Ishikawa (cell line): ENCODE results near the gene ZNF474.

Experiments
- CEBPB ChIP-seq: IDR thresholded peaks from 2 replicates; pipeline ENCODE4 v1.6.1; 2012
- CREB1 ChIP-seq: IDR thresholded peaks from 2 replicates; pipeline ENCODE4 v1.6.1; 2012; ENCODE audit warnings: low read depth
- EGR1 ChIP-seq: IDR thresholded peaks from 2 replicates; pipeline ENCODE4 v1.6.1; 2012
- EP300 ChIP-seq: IDR thresholded peaks from 2 replicates; pipeline ENCODE4 v1.6.1; 2012; ENCODE audit warnings: borderline replicate concordance
- FOXM1 ChIP-seq: IDR thresholded peaks from 2 replicates; pipeline ENCODE4 v1.6.1; 2012; ENCODE audit warnings: low read depth, borderline replicate concordance
- NFIC ChIP-seq: IDR thresholded peaks from 2 replicates; pipeline ENCODE4 v1.6.1; 2012
- RAD21 ChIP-seq: IDR thresholded peaks from 2 replicates; pipeline ENCODE4 v1.6.1; 2012; ENCODE audit warnings: low read depth
- TAF1 ChIP-seq: IDR thresholded peaks from 2 replicates; pipeline ENCODE4 v1.6.1; 2012; ENCODE audit warnings: low read depth, mild to moderate bottlenecking
- TCF12 ChIP-seq: IDR thresholded peaks from 2 replicates; pipeline ENCODE4 v1.6.1; 2012; ENCODE audit warnings: low read depth
- TEAD4 ChIP-seq: IDR thresholded peaks from 2 replicates; pipeline ENCODE4 v1.6.1; 2012
- YY1 ChIP-seq: IDR thresholded peaks from 2 replicates; pipeline ENCODE4 v1.6.1; 2012; ENCODE audit warnings: low read depth
- ZBTB7A ChIP-seq: IDR thresholded peaks from 2 replicates; pipeline ENCODE4 v1.6.1; 2012; ENCODE audit warnings: low read depth
- TF ChIP-seq, protein P1 (sequence below): IDR thresholded peaks from 2 replicates; pipeline ENCODE4 v1.6.1; 2012
- TF ChIP-seq, protein P2 (sequence below): IDR thresholded peaks from 2 replicates; pipeline ENCODE4 v1.6.1; 2012
- TF ChIP-seq, protein P3 (sequence below): IDR thresholded peaks from 2 replicates; pipeline ENCODE4 v1.6.1; 2012; ENCODE audit warnings: low read depth, mild to moderate bottlenecking

ZNF474 gene

DNA sequence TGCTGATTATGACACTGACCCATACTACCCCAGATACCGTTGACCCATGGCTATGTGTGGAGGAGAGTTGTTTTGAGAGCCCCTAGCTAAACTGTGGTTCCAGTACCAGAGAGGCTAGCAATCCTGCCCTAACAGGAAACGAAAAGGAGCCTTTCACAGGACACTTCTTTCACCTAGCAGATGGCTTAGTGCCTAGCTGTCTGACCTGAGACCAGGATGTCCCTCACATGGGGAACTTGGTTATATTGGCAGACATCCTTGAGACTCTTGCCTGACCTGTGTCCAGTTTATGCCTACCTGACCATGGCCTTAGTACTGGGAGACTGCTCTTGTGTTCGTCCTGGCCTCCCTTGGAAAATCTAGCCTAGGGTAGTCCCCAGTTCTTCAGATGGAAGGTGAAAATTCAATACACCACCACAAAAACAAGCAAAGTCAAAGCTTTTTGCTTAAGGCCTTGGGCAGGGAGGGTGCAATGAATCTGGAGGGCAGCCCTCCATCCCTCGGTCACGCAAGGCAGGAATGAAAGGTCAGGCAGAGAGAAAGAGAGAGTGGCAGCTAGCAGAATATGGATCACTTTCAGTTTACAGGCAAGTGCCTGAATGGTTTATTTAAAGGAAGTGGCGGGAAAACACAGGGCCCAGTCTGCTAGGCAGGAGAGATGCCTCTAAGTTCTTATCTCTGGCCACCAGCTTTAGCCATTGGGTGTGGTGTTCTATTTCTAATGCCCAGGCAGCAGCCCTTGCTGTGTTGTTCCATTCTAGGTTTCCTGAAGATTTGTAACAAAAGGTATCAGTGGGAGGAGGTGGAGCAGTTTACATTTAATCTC, 16.4 kb upstream of the ZNF474 start:
- TF ChIP-seq EGR1 (no peak), TEAD4 (no peak), FOXM1 (no peak), ZBTB7A (no peak), CEBPB (no peak), TAF1 (no peak), RAD21 (no peak), YY1 (no peak), NFIC (no peak)
- TF ChIP-seq, protein P1, sequence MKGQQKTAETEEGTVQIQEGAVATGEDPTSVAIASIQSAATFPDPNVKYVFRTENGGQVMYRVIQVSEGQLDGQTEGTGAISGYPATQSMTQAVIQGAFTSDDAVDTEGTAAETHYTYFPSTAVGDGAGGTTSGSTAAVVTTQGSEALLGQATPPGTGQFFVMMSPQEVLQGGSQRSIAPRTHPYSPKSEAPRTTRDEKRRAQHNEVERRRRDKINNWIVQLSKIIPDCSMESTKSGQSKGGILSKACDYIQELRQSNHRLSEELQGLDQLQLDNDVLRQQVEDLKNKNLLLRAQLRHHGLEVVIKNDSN = no peak

DNA sequence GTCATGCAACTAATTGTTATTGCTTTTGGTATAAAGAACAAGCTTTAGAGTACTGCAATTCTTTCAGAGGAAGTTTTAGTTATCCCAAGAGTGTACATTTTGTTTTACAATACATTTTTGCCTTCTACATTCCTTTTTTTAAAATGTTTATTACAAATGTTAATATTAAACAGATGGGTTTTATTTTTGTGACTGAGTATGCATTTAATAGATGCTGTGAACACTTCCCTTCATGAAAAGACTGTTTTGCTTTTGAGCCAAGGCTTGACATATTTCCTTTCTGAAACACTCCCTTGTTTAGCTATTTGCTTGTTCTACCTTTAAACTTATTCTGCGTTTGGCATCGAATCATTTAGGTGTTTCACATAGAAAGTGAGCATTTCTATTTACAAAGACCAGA, 14.8 kb upstream of the ZNF474 start:
- no peak for TF ChIP-seq FOXM1
- no peak for TF ChIP-seq TCF12
- TF ChIP-seq TEAD4 = no peak
- TF ChIP-seq EGR1 = no peak
- TF ChIP-seq NFIC = no peak
- no peak for TF ChIP-seq YY1
- TF ChIP-seq, protein P1 = no peak
- TF ChIP-seq TAF1 = no peak
- TF ChIP-seq CREB1 = no peak
- no peak for TF ChIP-seq ZBTB7A
- TF ChIP-seq, protein P2, sequence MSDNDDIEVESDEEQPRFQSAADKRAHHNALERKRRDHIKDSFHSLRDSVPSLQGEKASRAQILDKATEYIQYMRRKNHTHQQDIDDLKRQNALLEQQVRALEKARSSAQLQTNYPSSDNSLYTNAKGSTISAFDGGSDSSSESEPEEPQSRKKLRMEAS = no peak
- TF ChIP-seq EP300 = no peak
- TF ChIP-seq RAD21 = no peak
- TF ChIP-seq, protein P3, sequence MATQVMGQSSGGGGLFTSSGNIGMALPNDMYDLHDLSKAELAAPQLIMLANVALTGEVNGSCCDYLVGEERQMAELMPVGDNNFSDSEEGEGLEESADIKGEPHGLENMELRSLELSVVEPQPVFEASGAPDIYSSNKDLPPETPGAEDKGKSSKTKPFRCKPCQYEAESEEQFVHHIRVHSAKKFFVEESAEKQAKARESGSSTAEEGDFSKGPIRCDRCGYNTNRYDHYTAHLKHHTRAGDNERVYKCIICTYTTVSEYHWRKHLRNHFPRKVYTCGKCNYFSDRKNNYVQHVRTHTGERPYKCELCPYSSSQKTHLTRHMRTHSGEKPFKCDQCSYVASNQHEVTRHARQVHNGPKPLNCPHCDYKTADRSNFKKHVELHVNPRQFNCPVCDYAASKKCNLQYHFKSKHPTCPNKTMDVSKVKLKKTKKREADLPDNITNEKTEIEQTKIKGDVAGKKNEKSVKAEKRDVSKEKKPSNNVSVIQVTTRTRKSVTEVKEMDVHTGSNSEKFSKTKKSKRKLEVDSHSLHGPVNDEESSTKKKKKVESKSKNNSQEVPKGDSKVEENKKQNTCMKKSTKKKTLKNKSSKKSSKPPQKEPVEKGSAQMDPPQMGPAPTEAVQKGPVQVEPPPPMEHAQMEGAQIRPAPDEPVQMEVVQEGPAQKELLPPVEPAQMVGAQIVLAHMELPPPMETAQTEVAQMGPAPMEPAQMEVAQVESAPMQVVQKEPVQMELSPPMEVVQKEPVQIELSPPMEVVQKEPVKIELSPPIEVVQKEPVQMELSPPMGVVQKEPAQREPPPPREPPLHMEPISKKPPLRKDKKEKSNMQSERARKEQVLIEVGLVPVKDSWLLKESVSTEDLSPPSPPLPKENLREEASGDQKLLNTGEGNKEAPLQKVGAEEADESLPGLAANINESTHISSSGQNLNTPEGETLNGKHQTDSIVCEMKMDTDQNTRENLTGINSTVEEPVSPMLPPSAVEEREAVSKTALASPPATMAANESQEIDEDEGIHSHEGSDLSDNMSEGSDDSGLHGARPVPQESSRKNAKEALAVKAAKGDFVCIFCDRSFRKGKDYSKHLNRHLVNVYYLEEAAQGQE = no peak
- TF ChIP-seq CEBPB = no peak

DNA sequence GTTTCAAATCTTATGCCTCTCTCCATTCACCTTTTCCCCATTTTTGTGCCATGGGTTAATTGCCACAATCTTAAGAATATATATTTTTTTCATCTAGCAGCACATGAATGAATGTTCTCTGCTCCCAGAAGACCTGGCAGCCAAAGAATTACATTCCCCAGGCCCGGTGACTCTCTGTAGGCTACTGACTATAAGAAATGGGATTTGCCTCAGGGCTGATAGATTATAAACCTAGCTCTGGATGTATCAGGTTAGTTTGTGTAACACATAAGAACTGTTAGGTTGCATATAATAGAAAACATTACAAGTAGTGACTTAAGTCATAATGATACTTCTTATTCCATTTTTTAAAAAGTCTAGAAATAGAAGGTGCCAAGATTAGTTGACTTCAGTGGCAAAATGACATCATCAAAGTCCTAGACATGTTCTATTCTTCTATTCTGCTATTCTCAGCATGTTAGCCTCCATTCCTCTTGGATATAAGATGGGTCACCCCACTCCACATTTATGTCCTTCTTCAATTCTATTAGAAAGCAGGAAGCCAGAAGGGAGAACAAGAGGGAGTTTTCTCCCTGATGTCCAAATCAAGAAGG, 10.9 kb upstream of the ZNF474 start:
- TF ChIP-seq EGR1 = no peak
- no peak for TF ChIP-seq NFIC
- TF ChIP-seq, protein P2 = no peak
- TF ChIP-seq TAF1 = no peak
- no peak for TF ChIP-seq TEAD4
- TF ChIP-seq CEBPB = no peak
- TF ChIP-seq, protein P3 = no peak
- TF ChIP-seq RAD21 = no peak
- TF ChIP-seq FOXM1 = no peak
- TF ChIP-seq CREB1 = no peak
- TF ChIP-seq YY1 = no peak
- TF ChIP-seq ZBTB7A = no peak
- TF ChIP-seq, protein P1 = no peak
- no peak for TF ChIP-seq EP300

DNA sequence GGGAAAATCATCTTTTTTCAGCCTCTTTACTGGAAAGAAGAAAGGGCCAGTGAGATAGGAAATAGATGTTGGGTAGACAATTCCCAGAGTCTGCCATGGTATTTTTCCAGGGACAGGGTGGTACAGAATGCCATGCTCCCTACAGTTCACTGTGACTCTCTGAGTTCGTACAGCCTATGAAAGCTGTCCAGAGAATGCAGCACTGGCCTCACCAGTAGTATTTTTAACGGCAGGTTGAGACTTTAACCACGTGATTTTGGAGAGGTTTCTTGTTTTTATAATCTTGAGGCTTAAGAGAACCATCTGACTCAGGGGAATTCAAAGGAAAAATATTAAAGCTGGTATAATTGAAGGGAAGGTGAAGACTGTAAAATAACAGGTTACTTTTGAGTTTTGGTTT, 10.1 kb upstream of the ZNF474 start:
- TF ChIP-seq TCF12 = no peak
- TF ChIP-seq CREB1 = no peak
- no peak for TF ChIP-seq EGR1
- TF ChIP-seq, protein P3 = no peak
- TF ChIP-seq CEBPB = no peak
